Stomach (tissue), 9 donors: Measurements from ENCODE around the gene NFS1. TPM values are rescaled to one million over a fixed set of nuclear protein-coding genes. Genes with fewer than 3 reads are reported as not detected.

Experiments used
- DNase-seq, 2 donors: peaks; one replicate each; pipeline versions ENCODE4 v3.0.0 to v3.0.0-alpha.2; 2013 to 2019
- H3K27ac ChIP-seq, 5 donors: fragments of 200-600 bp in 4 of 5; sonication (generic) in 4 of 5; one replicate each; pipeline ENCODE4 v1.5.1; 2013 to 2019; ENCODE audit warnings: mild to moderate bottlenecking in 1 of 5, moderate library complexity in 1 of 5
- H3K27me3 ChIP-seq, 3 donors: fragments of 200-600 bp; sonication (generic); one replicate each; pipeline ENCODE4 v1.5.1; 2017 to 2019; ENCODE audit warnings: mixed run types in 1 of 3
- H3K36me3 ChIP-seq, 4 donors: fragments of 200-600 bp; sonication (generic); 1 replicate in 3 of 4; 2 replicates in 1 of 4; pipeline ENCODE4 v1.5.1; 2016 to 2019
- H3K4me1 ChIP-seq, 4 donors: fragments of 200-600 bp; sonication (generic); one replicate each; pipeline ENCODE4 v1.5.1; 2016 to 2019
- H3K4me3 ChIP-seq, 4 donors: fragments of 200-600 bp; sonication (generic) in 3 of 4; one replicate each; pipeline ENCODE4 v1.5.1; 2016 to 2019; ENCODE audit warnings: mild to moderate bottlenecking in 1 of 4
- H3K9me3 ChIP-seq, 4 donors: fragments of 200-600 bp; sonication (generic); one replicate each; pipeline ENCODE4 v1.5.1; 2016 to 2019
- CTCF ChIP-seq, 7 experiments: fragments of 450-650 bp in 4 of 7; fragments of 200-600 bp in 3 of 7; sonication (generic) in 3 of 7; IDR thresholded peaks; one replicate each; pipeline ENCODE4 v1.5.1; 2016 to 2019; ENCODE audit warnings: antibody characterized with exemption in 7 of 7, control low read depth in 2 of 7, mild to moderate bottlenecking in 1 of 7
- EP300 ChIP-seq: sonication (generic); formaldehyde crosslinking; IDR thresholded peaks from one replicate; pipeline ENCODE4 v1.6.1; 2017; ENCODE audit warnings: antibody characterized with exemption
- POLR2A ChIP-seq, 4 donors: fragments of 450-650 bp; IDR thresholded peaks; one replicate each; pipeline ENCODE4 v1.6.1; 2016; ENCODE audit warnings: antibody characterized with exemption in 4 of 4, control low read depth in 2 of 4, mild to moderate bottlenecking in 1 of 4, moderate library complexity in 1 of 4
- POLR2AphosphoS5 ChIP-seq, 3 donors: sonication (generic); formaldehyde crosslinking; IDR thresholded peaks; one replicate each; pipeline ENCODE4 v1.6.1; 2016; ENCODE audit warnings: antibody characterized with exemption in 3 of 3
- WGBS, 5 donors: extraction: QIAGEN DNeasy Blood & Tissue Kit in 3 of 5; methylation state at CpG; one replicate each; pipeline versions ENCODE4 v1.1.5 to v1.1.7; 2013 to 2018; 5-methylcytosine and 5-hydroxymethylcytosine counted together
- intact Hi-C: fragments of 100-400 bp; cut with DNase I; formaldehyde crosslinking; loops from one replicate; pipeline ENCODE4 v1.15.1; 2023; ENCODE audit warnings: low total_unique reads
- polyA plus RNA-seq, 3 donors: library from polyadenylated mRNA; stranded (reverse); fragments of 200-250 nt; gene quantifications; one replicate each; pipeline ENCODE4 v1.2.3, GENCODE V29; 2013
- total RNA-seq, 5 donors: library from RNA; depleted of rRNA; stranded (reverse); fragments of >200 nt; gene quantifications; one replicate each; pipeline versions ENCODE4 v1.1.0 to v1.2.3, GENCODE V29; 2014 to 2016
- donor health status: healthy with polysubstance abuse.
- donor health status: Bipolar disorder and iron deficiency.
- donor health status: healthy.

Gene NFS1
- total and polyA plus RNA-seq, 8 donors = 0.58 to 54.2 (median 24.7) TPM

DNA sequence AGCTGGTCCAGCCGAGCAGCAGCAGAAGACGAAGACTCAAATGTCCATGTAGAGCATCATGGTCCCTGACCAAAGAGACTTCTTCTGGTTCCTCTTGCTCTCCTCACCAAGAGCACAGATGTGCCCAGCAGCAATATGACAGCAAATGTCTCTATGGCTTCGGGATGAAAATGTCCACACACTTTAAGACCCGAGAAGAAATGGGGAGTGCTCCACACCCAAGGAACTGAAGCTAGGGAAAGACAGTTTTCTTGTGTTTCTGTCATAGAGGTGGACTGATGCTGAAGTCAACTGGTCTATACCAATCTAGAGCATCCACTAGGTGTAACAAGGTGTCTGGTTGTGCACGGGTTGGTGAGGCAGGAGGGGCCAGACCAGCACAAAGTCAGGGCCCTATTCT lies 29.9 kb downstream of the NFS1 start:
- DNase-seq = no peak
- intact Hi-C loops = no loop called here
- WGBS, 5 donors = 87 to 95% (median 94%) methylated on average over 5 of the region's 5 CpGs
- Histone ChIP-seq H3K4me1 (peaks cover 0 to 4% (median 0%) of the 10 kb centered on the region in 4 donors), H3K4me3 (no peak overlapping the region), H3K27ac (no peak overlapping the region), H3K9me3 (no peaks in the 10 kb centered on the region), H3K27me3 (no peaks in the 10 kb centered on the region), H3K36me3 (peaks cover 31 to 68% (median 59%) of the 10 kb centered on the region in 4 donors)
- TF ChIP-seq POLR2AphosphoS5 (IDR thresholded peaks at IDR 0.05) (no peak), CTCF (IDR thresholded peaks at IDR 0.05) (no peak), EP300 (no peak), POLR2A (IDR thresholded peaks at IDR 0.05) (no peak)

DNA sequence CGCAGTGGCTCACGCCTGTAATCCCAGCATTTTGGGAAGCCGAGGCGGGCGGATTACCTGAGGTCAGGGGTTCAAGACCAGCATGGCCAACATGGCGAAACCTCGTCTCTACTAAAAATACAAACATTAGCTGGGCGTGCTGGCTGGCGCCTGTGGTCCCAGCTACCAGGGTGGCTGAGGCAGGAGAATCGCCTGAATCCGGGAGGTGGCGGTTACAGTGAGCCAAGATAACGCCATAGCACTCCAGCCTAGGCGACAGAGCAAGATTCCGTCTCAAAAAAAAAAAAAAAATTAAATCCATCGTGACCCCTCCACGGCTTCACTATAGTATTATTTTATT lies 33.2 kb downstream of the NFS1 start:
- no peak for TF ChIP-seq EP300
- TF ChIP-seq POLR2A (IDR thresholded peaks at IDR 0.05) = no peak
- TF ChIP-seq POLR2AphosphoS5 (IDR thresholded peaks at IDR 0.05) = no peak
- TF ChIP-seq CTCF (IDR thresholded peaks at IDR 0.05) = no peak
- intact Hi-C loops = no loop called here
- peak overlapping the region in 2 of 5 donors; percentile 96 to 99 for H3K27ac ChIP-seq

DNA sequence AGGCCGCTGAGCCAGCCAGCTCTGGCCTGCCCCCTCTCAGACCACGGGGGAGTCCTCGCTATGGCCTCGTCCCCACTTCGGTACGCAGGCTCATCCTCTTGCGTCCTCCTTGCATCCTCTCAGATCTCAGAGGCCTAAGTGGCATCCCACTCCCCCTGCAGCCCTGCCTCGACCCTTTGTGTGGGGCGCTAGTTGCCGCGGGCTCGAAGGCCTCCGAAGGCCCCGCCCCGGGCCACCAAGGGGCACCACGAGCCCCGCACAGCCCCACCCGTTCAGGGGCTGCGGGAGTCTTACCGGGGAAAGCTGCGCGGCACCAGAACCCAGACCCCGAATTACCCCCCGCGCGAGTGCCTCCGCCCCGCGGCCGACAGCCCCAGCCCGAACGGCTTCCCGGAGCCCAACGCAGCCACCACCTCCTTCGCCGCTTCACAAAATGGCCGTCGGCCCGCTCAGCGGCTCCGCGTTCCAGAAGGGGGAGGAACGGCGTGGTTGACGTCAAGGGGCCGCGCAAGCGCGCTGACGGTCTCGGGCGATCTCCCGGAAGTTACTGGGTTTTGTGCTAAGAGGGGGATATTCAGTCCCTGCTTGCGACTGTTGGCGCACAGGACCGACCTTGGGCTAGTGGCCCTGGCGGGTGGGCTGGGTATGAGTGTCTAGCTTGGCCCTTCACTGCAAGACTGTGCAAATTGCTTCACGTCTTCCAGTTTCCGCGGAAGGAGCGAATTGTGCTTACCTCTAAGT lies 34.5 kb downstream of the NFS1 start, which contains the start of the genes CPNE1 and RBM12:
CPNE1 (minus strand) TSS at position 435 of the 741 bp plus-strand sequence. CDS start 31,977 bp downstream, outside the sequence.
RBM12 (minus strand) TSS at position 435 of the 741 bp plus-strand sequence. CDS start 9,578 bp downstream, outside the sequence.
- WGBS, 5 donors = 0 to 2% (median 0%) methylated on average over 14 to 61 of the region's 61 CpGs

More for the DNA sequence above, 33.2 kb downstream of the NFS1 start:
- Histone ChIP-seq H3K9me3 (no peaks in the 10 kb centered on the region), H3K4me3 (no peak overlapping the region), H3K27me3 (no peaks in the 10 kb centered on the region), H3K36me3 (peaks cover 8 to 35% (median 26%) of the 10 kb centered on the region in 4 donors), H3K4me1 (peaks cover 20 to 28% (median 27%) of the 10 kb centered on the region in 4 donors)
- WGBS, 5 donors = 96 to 99% (median 97%) methylated on average over 17 of the region's 17 CpGs
- DNase-seq = no peak

More for the DNA sequence above, 34.5 kb downstream of the NFS1 start, which contains the start of the genes CPNE1 and RBM12:
- intact Hi-C loops = no loop called here
- no peaks in the 10 kb centered on the region for H3K9me3 ChIP-seq
- peak within 1 kb of the TSS; percentile 90 to 99 (median 99) for H3K27ac ChIP-seq
- peak within 1 kb of the TSS; percentile 57 to 80 (median 70) for H3K4me3 ChIP-seq
- peaks cover 8 to 22% (median 13%) of the 10 kb centered on the region in 4 donors for H3K36me3 ChIP-seq
- peaks cover 31 to 41% (median 38%) of the 10 kb centered on the region in 4 donors for H3K4me1 ChIP-seq
- peak; percentile 92 to 98 for DNase-seq
- TF ChIP-seq POLR2A (IDR thresholded peaks at IDR 0.05) (peak in 2 of 4 donors; percentile 63 to 92), POLR2AphosphoS5 (IDR thresholded peaks at IDR 0.05) (peak; percentile 96 to 99 (median 97)), EP300 (no peak), CTCF (IDR thresholded peaks at IDR 0.05) (no peak)
- H3K27me3 ChIP-seq = no peaks in the 10 kb centered on the region
